Neutrophil (primary cell): ENCODE measurements around the gene SLC9A5.

Source experiments
- H3K27ac ChIP-seq: fragments of 200-600 bp; sonication (generic); 2 replicates; pipeline ENCODE4 v1.5.1; 2016; ENCODE audit warnings: mild to moderate bottlenecking, moderate library complexity
- H3K27me3 ChIP-seq: fragments of 200-600 bp; sonication (generic); 2 replicates; pipeline ENCODE4 v1.6.0; 2016; ENCODE audit warnings: mild to moderate bottlenecking
- H3K36me3 ChIP-seq: fragments of 200-600 bp; sonication (generic); 2 replicates; pipeline ENCODE4 v1.5.1; 2017
- H3K4me1 ChIP-seq, 2 experiments: fragments of 200-600 bp in 1 of 2; sonication (generic) in 1 of 2; 1 replicate in 1 of 2; 2 replicates in 1 of 2; pipeline versions ENCODE4 v1.5.1 to v1.6.1; 2013 to 2016; ENCODE audit warnings: low read depth in 1 of 2, low read length in 1 of 2, mild to moderate bottlenecking in 1 of 2, moderate library complexity in 1 of 2; ENCODE audit not compliant: control insufficient read depth in 1 of 2, insufficient read depth in 1 of 2
- H3K4me3 ChIP-seq, 2 experiments: fragments of 200-600 bp in 1 of 2; sonication (generic) in 1 of 2; 1 replicate in 1 of 2; 2 replicates in 1 of 2; pipeline ENCODE4 v1.5.1; 2013 to 2016; ENCODE audit warnings: low read depth in 1 of 2, low read length in 1 of 2, mild to moderate bottlenecking in 1 of 2, moderate library complexity in 1 of 2
- H3K9me3 ChIP-seq: fragments of 200-600 bp; sonication (generic); 2 replicates; pipeline ENCODE4 v1.5.1; 2016
- CTCF ChIP-seq: fragments of 200-600 bp; sonication (generic); IDR thresholded peaks from 2 replicates; pipeline ENCODE4 v1.5.1; 2016; ENCODE audit warnings: antibody characterized with exemption

Gene SLC9A5

GRCh38 chr16:67294171-67294757, 45.5 kb downstream of the SLC9A5 start:
- no peak for TF ChIP-seq CTCF
- Histone ChIP-seq H3K4me1 (no peaks in the 10 kb centered on the region), H3K27ac (no peak overlapping the region), H3K4me3 (no peak overlapping the region), H3K9me3 (no peaks in the 10 kb centered on the region), H3K36me3 (no peaks in the 10 kb centered on the region), H3K27me3 (no peaks in the 10 kb centered on the region)

DNA sequence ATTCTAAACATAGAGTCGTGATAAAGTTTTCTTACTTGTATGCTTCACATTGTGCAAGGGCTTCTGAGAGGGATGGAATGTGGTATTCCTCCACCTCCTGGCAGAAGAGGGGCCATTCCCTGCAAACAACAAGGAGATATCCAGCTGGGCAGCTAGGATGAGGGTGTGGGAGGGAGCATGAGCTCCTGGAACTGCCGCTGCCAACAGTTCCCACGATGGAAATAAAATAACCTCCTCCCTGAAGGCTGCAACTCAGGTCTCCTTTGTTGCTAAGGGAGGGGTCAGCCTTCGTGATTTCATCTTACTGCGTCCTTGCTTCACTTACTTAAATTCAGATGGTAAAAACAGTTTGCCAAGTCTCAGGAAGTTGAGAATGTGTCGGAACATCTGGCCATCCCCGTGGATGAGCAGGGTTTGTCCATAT, 46.2 kb downstream of the SLC9A5 start:
- Histone ChIP-seq H3K27ac (no peak overlapping the region), H3K4me1 (no peaks in the 10 kb centered on the region), H3K9me3 (no peaks in the 10 kb centered on the region), H3K4me3 (no peak overlapping the region), H3K36me3 (no peaks in the 10 kb centered on the region), H3K27me3 (no peaks in the 10 kb centered on the region)
- no peak for TF ChIP-seq CTCF

GRCh38 chr16:67296420-67296819, 47.6 kb downstream of the SLC9A5 start:
- no peaks in the 10 kb centered on the region for H3K4me1 ChIP-seq
- H3K36me3 ChIP-seq, result no peaks in the 10 kb centered on the region
- no peak overlapping the region for H3K27ac ChIP-seq
- no peak for TF ChIP-seq CTCF
- no peaks in the 10 kb centered on the region for H3K27me3 ChIP-seq
- H3K4me3 ChIP-seq, result no peak overlapping the region
- H3K9me3 ChIP-seq, result no peaks in the 10 kb centered on the region

DNA sequence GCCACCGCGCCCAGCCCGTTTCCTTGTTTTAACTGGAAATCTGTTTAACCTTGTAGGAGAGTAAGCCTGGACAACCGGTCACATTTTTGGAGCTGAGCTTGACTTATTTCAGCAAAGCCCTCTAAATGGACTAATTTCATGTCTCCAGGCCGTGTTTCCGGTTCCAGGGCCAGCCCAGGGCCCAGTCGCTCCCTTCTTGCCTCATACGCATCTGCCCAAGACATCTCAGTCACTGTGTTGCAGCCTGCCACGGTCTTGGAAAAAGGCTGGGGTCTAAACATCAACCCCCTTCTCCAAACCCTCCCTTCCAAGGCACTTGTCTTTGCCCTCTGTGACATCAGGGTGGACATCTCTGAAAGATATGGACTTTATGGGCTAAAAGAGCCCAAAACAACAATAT, 49.5 kb downstream of the SLC9A5 start:
- Histone ChIP-seq H3K4me1 (no peaks in the 10 kb centered on the region), H3K9me3 (no peaks in the 10 kb centered on the region), H3K4me3 (no peak overlapping the region), H3K27ac (no peak overlapping the region), H3K27me3 (no peaks in the 10 kb centered on the region), H3K36me3 (no peaks in the 10 kb centered on the region)
- TF ChIP-seq CTCF, result no peak

- H3K4me1 ChIP-seq, result no peaks in the 10 kb centered on the region
- no peak overlapping the region for H3K27ac ChIP-seq
- TF ChIP-seq CTCF, result no peak
- H3K27me3 ChIP-seq, result no peaks in the 10 kb centered on the region
- H3K36me3 ChIP-seq, result no peaks in the 10 kb centered on the region
- H3K4me3 ChIP-seq, result no peak overlapping the region
- no peaks in the 10 kb centered on the region for H3K9me3 ChIP-seq
Observed at GRCh38 chr16:67299269-67299668, 50.5 kb downstream of the SLC9A5 start.
